Activated naive CD4-positive, alpha-beta T cell (primary cell): ENCODE data around the gene TMEM269.

ENCODE experiments used
- DNase-seq, 4 experiments: peaks; one replicate each; lab custom pipeline; 2025; lab: John Stamatoyannopoulos, UW

The TMEM269 gene

GRCh38 chr1:42784946-42785693 lies at the start of gene TMEM269:
Gene TMEM269, plus strand, starts transcription at chr1:42784991. Its CDS starts 4,903 bp downstream, at chr1:42789894.
- DNase-seq: peak in 3 of 4 experiments; percentile 6 to 42 (median 26)

- no peak for DNase-seq
Measured at GRCh38 chr1:42735056-42735455, 49.7 kb upstream of the TMEM269 start.

GRCh38 chr1:42735477-42736105 lies 49.2 kb upstream of the TMEM269 start:
- DNase-seq: no peak

- DNase-seq: no peak
Measured at GRCh38 chr1:42736152-42736551, 48.6 kb upstream of the TMEM269 start.

GRCh38 chr1:42736571-42737200 lies 48.1 kb upstream of the TMEM269 start:
- no peak for DNase-seq

GRCh38 chr1:42737257-42737656 lies 47.5 kb upstream of the TMEM269 start:
- DNase-seq: no peak

GRCh38 chr1:42737986-42738677 lies 46.7 kb upstream of the TMEM269 start:
- no peak for DNase-seq

- DNase-seq: no peak
Measured at GRCh38 chr1:42738678-42739226, 46.0 kb upstream of the TMEM269 start.

GRCh38 chr1:42739753-42740700 lies 44.8 kb upstream of the TMEM269 start, which contains the start of gene CLDN19:
Gene CLDN19, minus strand, starts transcription at chr1:42740236. Its CDS starts 173 bp downstream, at chr1:42740063.
- DNase-seq: no peak

GRCh38 chr1:42740851-42741580 lies 43.8 kb upstream of the TMEM269 start:
- DNase-seq: no peak

GRCh38 chr1:42741706-42742105 lies 43.1 kb upstream of the TMEM269 start:
- DNase-seq: no peak

- no peak for DNase-seq
Measured at GRCh38 chr1:42742141-42742540, 42.6 kb upstream of the TMEM269 start.

GRCh38 chr1:42742617-42743316 lies 42.0 kb upstream of the TMEM269 start:
- no peak for DNase-seq

GRCh38 chr1:42743317-42744147 lies 41.3 kb upstream of the TMEM269 start:
- no peak for DNase-seq

GRCh38 chr1:42744148-42744413 lies 40.7 kb upstream of the TMEM269 start:
- no peak for DNase-seq

- no peak for DNase-seq
Measured at GRCh38 chr1:42745851-42746250, 38.9 kb upstream of the TMEM269 start.

GRCh38 chr1:42746436-42747105 lies 38.2 kb upstream of the TMEM269 start:
- DNase-seq: no peak

- peak; percentile 6 to 43 (median 27) for DNase-seq
Measured at GRCh38 chr1:42747125-42747524, 37.7 kb upstream of the TMEM269 start.
